NB4 (cell line): Measurements from ENCODE around the gene MYO1D.

Experiments used
- DNase-seq: peaks from one replicate; pipeline ENCODE4 v3.0.0; 2010; ENCODE audit warnings: low read depth
- H3K4me3 ChIP-seq: one replicate; pipeline ENCODE4 v1.5.1; 2011; ENCODE audit warnings: mild to moderate bottlenecking, low read depth, low read length, moderate library complexity
- CTCF ChIP-seq: IDR thresholded peaks from one replicate; pipeline ENCODE4 v1.5.1; 2012; ENCODE audit warnings: low read depth, low read length
- MAX ChIP-seq: IDR thresholded peaks from 2 replicates; pipeline ENCODE4 v1.6.1; 2011; ENCODE audit warnings: low read depth, low read length
- MYC ChIP-seq: IDR thresholded peaks from 2 replicates; pipeline ENCODE4 v1.6.1; 2011; ENCODE audit warnings: low read depth, low read length
- POLR2A ChIP-seq: IDR thresholded peaks from 2 replicates; pipeline ENCODE4 v1.6.1; 2011; ENCODE audit warnings: mild to moderate bottlenecking; ENCODE audit not compliant: insufficient read length; ENCODE audit errors: extremely low read depth

MYO1D gene

GRCh38 chr17:32443827-32444300, 433.1 kb downstream of the MYO1D start:
- TF ChIP-seq CTCF: no peak
- TF ChIP-seq MYC: no peak
- no peak for TF ChIP-seq MAX
- no peak for TF ChIP-seq POLR2A
- H3K4me3 ChIP-seq: peak overlapping the region; percentile 96
- no peak for DNase-seq
